ENCODE results near the gene NSF. TPM values are rescaled to one million over a fixed set of nuclear protein-coding genes. Genes with fewer than 3 reads are reported as not detected.

NSF gene
- total RNA-seq, 1 donor from 2014 or later: 36.1 TPM

GRCh38 chr17:46788300-46788699, 197.8 kb downstream of the NSF start:
- intact Hi-C loops (cut with DNase I): no loop called here
- H3K4me1 ChIP-seq: no peaks in the 10 kb centered on the region

GRCh38 chr17:46788796-46789195, 198.3 kb downstream of the NSF start:
- Histone ChIP-seq H3K9me3 (no peaks in the 10 kb centered on the region), H3K36me3 (no peaks in the 10 kb centered on the region), H3K4me3 (no peak overlapping the region), H3K27me3 (no peaks in the 10 kb centered on the region), H3K27ac (no peak overlapping the region), H3K4me1 (no peaks in the 10 kb centered on the region)
- DNase-seq (ENCODE audit: extremely low spot score in 2 of 2): no peak
- intact Hi-C loops (cut with DNase I): no loop called here
- no peak for TF ChIP-seq POLR2AphosphoS5 (IDR thresholded peaks at IDR 0.05; ENCODE audit: insufficient read depth in 1 of 2, low read depth in 1 of 2)
- no peak for TF ChIP-seq POLR2A (IDR thresholded peaks at IDR 0.05)
- no peak for TF ChIP-seq CTCF (IDR thresholded peaks at IDR 0.05)

More at GRCh38 chr17:46788300-46788699, 197.8 kb downstream of the NSF start:
- no peaks in the 10 kb centered on the region for H3K9me3 ChIP-seq
- no peaks in the 10 kb centered on the region for H3K36me3 ChIP-seq
- no peak for TF ChIP-seq CTCF (IDR thresholded peaks at IDR 0.05)
- TF ChIP-seq POLR2A (IDR thresholded peaks at IDR 0.05): no peak
- TF ChIP-seq POLR2AphosphoS5 (IDR thresholded peaks at IDR 0.05; ENCODE audit: insufficient read depth in 1 of 2, low read depth in 1 of 2): no peak
- H3K27ac ChIP-seq: no peak overlapping the region
- DNase-seq (ENCODE audit: extremely low spot score in 2 of 2): no peak
- H3K27me3 ChIP-seq: no peaks in the 10 kb centered on the region
- no peak overlapping the region for H3K4me3 ChIP-seq

GRCh38 chr17:46789610-46790009, 199.1 kb downstream of the NSF start:
- TF ChIP-seq CTCF (IDR thresholded peaks at IDR 0.05) (no peak), POLR2AphosphoS5 (IDR thresholded peaks at IDR 0.05; ENCODE audit: insufficient read depth in 1 of 2, low read depth in 1 of 2) (no peak), POLR2A (IDR thresholded peaks at IDR 0.05) (no peak)
- intact Hi-C loops (cut with DNase I): no loop called here

GRCh38 chr17:46790216-46790615, 199.7 kb downstream of the NSF start:
- H3K27me3 ChIP-seq: no peaks in the 10 kb centered on the region
- H3K27ac ChIP-seq: no peak overlapping the region
- no peak overlapping the region for H3K4me3 ChIP-seq
- H3K9me3 ChIP-seq: no peaks in the 10 kb centered on the region
- no peaks in the 10 kb centered on the region for H3K36me3 ChIP-seq
- TF ChIP-seq POLR2AphosphoS5 (IDR thresholded peaks at IDR 0.05; ENCODE audit: insufficient read depth in 1 of 2, low read depth in 1 of 2): no peak
- no peak for TF ChIP-seq POLR2A (IDR thresholded peaks at IDR 0.05)
- no peak for TF ChIP-seq CTCF (IDR thresholded peaks at IDR 0.05)
- DNase-seq (ENCODE audit: extremely low spot score in 2 of 2): no peak
- intact Hi-C loops (cut with DNase I): no loop called here
- H3K4me1 ChIP-seq: no peaks in the 10 kb centered on the region

More at GRCh38 chr17:46789610-46790009, 199.1 kb downstream of the NSF start:
- Histone ChIP-seq H3K4me1 (no peaks in the 10 kb centered on the region), H3K9me3 (no peaks in the 10 kb centered on the region), H3K27me3 (no peaks in the 10 kb centered on the region), H3K27ac (no peak overlapping the region), H3K36me3 (no peaks in the 10 kb centered on the region), H3K4me3 (no peak overlapping the region)
- DNase-seq (ENCODE audit: extremely low spot score in 2 of 2): no peak

- no peak for DNase-seq (ENCODE audit: extremely low spot score in 2 of 2)
- intact Hi-C loops (cut with DNase I): no loop called here
- TF ChIP-seq POLR2AphosphoS5 (IDR thresholded peaks at IDR 0.05; ENCODE audit: insufficient read depth in 1 of 2, low read depth in 1 of 2) (no peak), POLR2A (IDR thresholded peaks at IDR 0.05) (no peak), CTCF (IDR thresholded peaks at IDR 0.05) (no peak)
- Histone ChIP-seq H3K9me3 (no peaks in the 10 kb centered on the region), H3K4me3 (no peak overlapping the region), H3K4me1 (no peaks in the 10 kb centered on the region), H3K27ac (no peak overlapping the region), H3K27me3 (no peaks in the 10 kb centered on the region), H3K36me3 (no peaks in the 10 kb centered on the region)
These were observed 201.1 kb downstream of the NSF start for GRCh38 chr17:46791531-46791930.
